GM23248 (cell line): ENCODE results near the gene GABBR1.

Experiments
- EZH2 ChIP-seq: fragments of 200-600 bp; sonication (generic); IDR thresholded peaks from 2 replicates; pipeline ENCODE4 v1.6.1; 2018; ENCODE audit warnings: antibody characterized with exemption, mild to moderate bottlenecking; ENCODE audit not compliant: insufficient read depth, poor library complexity, severe bottlenecking
- EZH2phosphoT487 ChIP-seq: fragments of 200-600 bp; sonication (generic); IDR thresholded peaks from 2 replicates; pipeline ENCODE4 v1.6.1; 2018; ENCODE audit warnings: antibody characterized with exemption, moderate library complexity, mild to moderate bottlenecking, low read depth; ENCODE audit not compliant: insufficient read depth

DNA sequence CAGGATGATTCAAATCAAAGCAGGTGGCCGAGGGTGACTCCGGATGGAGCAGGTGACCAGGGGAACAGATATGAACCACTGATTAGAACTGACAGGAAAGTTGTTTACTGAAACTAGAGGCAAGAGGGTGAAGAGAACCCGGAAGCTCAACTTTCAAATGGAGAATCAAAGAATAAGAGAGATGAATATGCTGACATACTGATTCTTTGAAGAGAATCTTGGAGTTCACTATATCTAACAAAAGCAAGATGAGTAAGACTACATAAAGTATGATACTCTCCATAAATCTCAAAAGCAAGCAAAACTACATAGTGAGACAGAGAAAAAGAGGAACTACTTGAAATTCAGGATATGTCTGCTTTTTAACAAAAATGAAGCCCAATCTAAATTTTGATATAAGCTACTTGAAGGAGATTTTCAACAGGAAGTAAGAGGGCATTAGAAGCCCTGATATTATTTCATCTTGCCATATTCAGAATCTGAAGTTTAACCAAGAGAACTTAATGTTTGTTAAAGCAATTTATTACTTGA lies 69.5 kb downstream of the GABBR1 start:
- TF ChIP-seq EZH2phosphoT487 = no peak
- no peak for TF ChIP-seq EZH2
